Activated T-helper 9 cell treated with anti-CD3 and anti-CD28 coated beads, Interleukin-2, amount 50 U/mL, for 16 hours (primary cell): ENCODE results near the gene ILK.

ENCODE experiments used
- DNase-seq: peaks from one replicate; pipeline ENCODE4 v3.0.0-alpha.2; 2020; ENCODE audit warnings: low read depth

ILK gene

GRCh38 chr11:6574816-6575715 lies 28.5 kb upstream of the ILK start:
- no peak for DNase-seq

- DNase-seq: no peak
Measured at GRCh38 chr11:6576471-6577373, 26.9 kb upstream of the ILK start.

GRCh38 chr11:6578134-6578533 lies 25.4 kb upstream of the ILK start:
- no peak for DNase-seq

GRCh38 chr11:6579681-6580080 lies 23.9 kb upstream of the ILK start:
- DNase-seq: no peak

GRCh38 chr11:6583584-6583983 lies 20.0 kb upstream of the ILK start:
- DNase-seq: no peak

GRCh38 chr11:6584528-6584927 lies 19.0 kb upstream of the ILK start:
- no peak for DNase-seq

GRCh38 chr11:6586434-6587359 lies 16.9 kb upstream of the ILK start:
- DNase-seq: no peak

- no peak for DNase-seq
Measured at GRCh38 chr11:6587360-6587953, 16.1 kb upstream of the ILK start.

- no peak for DNase-seq
Measured at GRCh38 chr11:6588018-6588417, 15.6 kb upstream of the ILK start.

GRCh38 chr11:6594142-6594768 lies 9.3 kb upstream of the ILK start:
- no peak for DNase-seq

GRCh38 chr11:6596239-6596877 lies 7.2 kb upstream of the ILK start:
- DNase-seq: no peak

- no peak for DNase-seq
Measured at GRCh38 chr11:6598555-6598954, 5.0 kb upstream of the ILK start.

GRCh38 chr11:6599449-6599848 lies 4.1 kb upstream of the ILK start:
- no peak for DNase-seq

- DNase-seq: no peak
Measured at GRCh38 chr11:6599881-6600390, 3.6 kb upstream of the ILK start.

GRCh38 chr11:6601041-6601461 lies 2.5 kb upstream of the ILK start:
- no peak for DNase-seq

GRCh38 chr11:6602096-6602940 lies 1.3 kb upstream of the ILK start:
- no peak for DNase-seq

- DNase-seq: peak; percentile 22
Measured at GRCh38 chr11:6604081-6604626, 580 bp downstream of the ILK start.

- DNase-seq: no peak
Measured at GRCh38 chr11:6604790-6605189, 1.2 kb downstream of the ILK start.
